ENCODE measurements around the gene FSTL3.

DNA sequence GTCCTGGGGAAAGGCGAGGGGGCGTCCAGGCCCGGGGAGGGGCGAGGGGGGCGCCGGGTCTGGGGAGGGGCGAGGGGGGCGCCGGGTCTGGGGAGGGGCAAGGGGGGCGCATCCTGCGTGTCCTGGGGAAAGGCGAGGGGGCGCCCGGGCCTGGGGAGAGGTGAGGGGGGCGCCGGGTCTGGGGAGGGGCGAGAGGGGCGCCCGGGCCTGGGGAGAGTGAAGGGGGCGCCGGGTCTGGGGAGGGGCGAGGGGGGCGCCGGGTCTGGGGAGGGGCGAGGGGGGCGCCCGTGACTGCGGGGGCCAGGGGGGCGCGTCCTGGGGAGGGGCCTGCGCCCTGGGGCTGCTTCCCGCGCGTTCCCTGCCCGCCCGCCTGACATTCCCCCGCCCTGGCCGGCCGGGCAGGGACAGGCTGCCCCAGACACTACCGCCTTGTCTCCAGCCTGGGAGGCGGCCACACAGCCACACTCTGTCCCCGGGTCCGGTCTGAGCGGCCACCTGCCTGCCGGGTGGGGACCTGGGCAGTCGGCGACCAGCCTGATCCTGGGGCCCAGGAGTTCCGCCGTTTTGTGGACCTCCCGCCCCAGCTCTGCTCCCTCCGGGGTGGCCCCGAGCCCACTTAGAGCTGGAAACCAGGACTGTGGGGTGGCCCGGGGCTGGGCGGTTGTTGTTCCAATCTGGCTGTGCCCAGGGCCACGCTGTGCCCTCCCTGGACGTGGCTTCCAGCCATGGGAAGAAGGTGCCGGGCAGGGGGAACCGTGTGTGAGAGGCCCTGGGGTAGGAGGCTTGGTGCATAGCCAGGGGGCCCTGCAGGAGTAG is 44.4 kb downstream of the FSTL3 start:
- TF ChIP-seq, protein P1, sequence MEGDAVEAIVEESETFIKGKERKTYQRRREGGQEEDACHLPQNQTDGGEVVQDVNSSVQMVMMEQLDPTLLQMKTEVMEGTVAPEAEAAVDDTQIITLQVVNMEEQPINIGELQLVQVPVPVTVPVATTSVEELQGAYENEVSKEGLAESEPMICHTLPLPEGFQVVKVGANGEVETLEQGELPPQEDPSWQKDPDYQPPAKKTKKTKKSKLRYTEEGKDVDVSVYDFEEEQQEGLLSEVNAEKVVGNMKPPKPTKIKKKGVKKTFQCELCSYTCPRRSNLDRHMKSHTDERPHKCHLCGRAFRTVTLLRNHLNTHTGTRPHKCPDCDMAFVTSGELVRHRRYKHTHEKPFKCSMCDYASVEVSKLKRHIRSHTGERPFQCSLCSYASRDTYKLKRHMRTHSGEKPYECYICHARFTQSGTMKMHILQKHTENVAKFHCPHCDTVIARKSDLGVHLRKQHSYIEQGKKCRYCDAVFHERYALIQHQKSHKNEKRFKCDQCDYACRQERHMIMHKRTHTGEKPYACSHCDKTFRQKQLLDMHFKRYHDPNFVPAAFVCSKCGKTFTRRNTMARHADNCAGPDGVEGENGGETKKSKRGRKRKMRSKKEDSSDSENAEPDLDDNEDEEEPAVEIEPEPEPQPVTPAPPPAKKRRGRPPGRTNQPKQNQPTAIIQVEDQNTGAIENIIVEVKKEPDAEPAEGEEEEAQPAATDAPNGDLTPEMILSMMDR (IDR thresholded peaks at IDR 0.05; ENCODE audit: borderline replicate concordance, extremely low read depth, low read length, poor library complexity, severe bottlenecking), result no peak
- no peak for TF ChIP-seq EZH2 (IDR thresholded peaks at IDR 0.05; ENCODE audit: borderline replicate concordance, low read depth, low read length, severe bottlenecking)

All from DND-41 (cell line).